ENCODE data around the gene ATR.

- TF ChIP-seq CTCF (conservative IDR thresholded peaks at IDR 0.05; ENCODE audit: low read length) (no peak), EZH2phosphoT487 (IDR thresholded peaks at IDR 0.05; ENCODE audit: borderline replicate concordance) (no peak)
These were observed 18.2 kb upstream of the ATR start for GRCh38 chr3:142596726-142597088.
